Cardiac muscle cell (in vitro differentiated cells and primary cell): ENCODE measurements around the gene TRIO. TPM values are rescaled to one million over a fixed set of nuclear protein-coding genes. Genes with fewer than 3 reads are reported as not detected.

Experiments used
- DNase-seq, 2 donors: peaks; one replicate each; pipeline versions ENCODE4 v3.0.0 to v3.0.0-alpha.2; 2010 to 2017; ENCODE audit warnings: low read depth in 1 of 2, low spot score in 1 of 2
- H3K27ac ChIP-seq: fragments of 200-600 bp; sonication (generic); 2 replicates; pipeline ENCODE4 v1.5.1; 2016
- H3K27me3 ChIP-seq: fragments of 200-600 bp; sonication (generic); 2 replicates; pipeline ENCODE4 v1.6.0; 2016; ENCODE audit warnings: control low read depth
- H3K36me3 ChIP-seq: fragments of 200-600 bp; sonication (generic); 2 replicates; pipeline ENCODE4 v1.5.1; 2016; ENCODE audit warnings: control low read depth
- H3K4me1 ChIP-seq: fragments of 200-600 bp; sonication (generic); 2 replicates; pipeline ENCODE4 v1.8.1; 2017; ENCODE audit warnings: low read depth, mild to moderate bottlenecking, mixed run types
- H3K4me3 ChIP-seq: fragments of 200-600 bp; sonication (generic); 2 replicates; pipeline ENCODE4 v1.5.1; 2016; ENCODE audit warnings: mild to moderate bottlenecking
- H3K9me3 ChIP-seq: fragments of 200-600 bp; sonication (generic); 2 replicates; pipeline ENCODE4 v1.5.1; 2017; ENCODE audit warnings: low read depth, mild to moderate bottlenecking, control low read depth
- CTCF ChIP-seq: IDR thresholded peaks from 2 replicates; pipeline ENCODE4 v1.5.1; 2012; ENCODE audit warnings: low read depth, mild to moderate bottlenecking, low read length
- polyA plus RNA-seq: library from polyadenylated mRNA; unstranded; fragments of >200 nt; fragmentation: Nextera tagmentation; extraction: Ambion mirVana; gene quantifications from 2 replicates; pipeline ENCODE4 v1.2.1, GENCODE V29; 2016
- total RNA-seq: library from RNA; depleted of rRNA; stranded (reverse); fragments of >200 nt; gene quantifications from 2 replicates; pipeline ENCODE4 v1.2.3, GENCODE V29; 2016

Gene TRIO
- total and polyA plus RNA-seq, 2 experiments from 2014 or later, result 15.5 to 104 TPM

GRCh38 chr5:14469551-14470377 lies 326.6 kb downstream of the TRIO start:
- Histone ChIP-seq H3K9me3 (no peaks in the 10 kb centered on the region), H3K27ac (no peak overlapping the region), H3K36me3 (peaks cover 20% of the 10 kb centered on the region), H3K27me3 (no peaks in the 10 kb centered on the region), H3K4me3 (no peak overlapping the region), H3K4me1 (peaks cover 9% of the 10 kb centered on the region)
- no peak for DNase-seq
- TF ChIP-seq CTCF, result no peak

GRCh38 chr5:14471507-14471906 lies 328.4 kb downstream of the TRIO start:
- H3K4me3 ChIP-seq, result no peak overlapping the region
- TF ChIP-seq CTCF, result no peak
- H3K36me3 ChIP-seq, result peaks cover 18% of the 10 kb centered on the region
- H3K9me3 ChIP-seq, result no peaks in the 10 kb centered on the region
- H3K27me3 ChIP-seq, result no peaks in the 10 kb centered on the region
- no peak for DNase-seq
- no peak overlapping the region for H3K27ac ChIP-seq
- peaks cover 9% of the 10 kb centered on the region for H3K4me1 ChIP-seq

GRCh38 chr5:14472986-14473567 lies 329.9 kb downstream of the TRIO start:
- no peak overlapping the region for H3K4me3 ChIP-seq
- no peaks in the 10 kb centered on the region for H3K9me3 ChIP-seq
- H3K4me1 ChIP-seq, result peaks cover 9% of the 10 kb centered on the region
- no peaks in the 10 kb centered on the region for H3K27me3 ChIP-seq
- peaks cover 26% of the 10 kb centered on the region for H3K36me3 ChIP-seq
- DNase-seq, result no peak
- H3K27ac ChIP-seq, result no peak overlapping the region
- no peak for TF ChIP-seq CTCF

GRCh38 chr5:14475045-14475444 lies 331.9 kb downstream of the TRIO start:
- H3K9me3 ChIP-seq, result no peaks in the 10 kb centered on the region
- H3K36me3 ChIP-seq, result peaks cover 41% of the 10 kb centered on the region
- no peak for TF ChIP-seq CTCF
- DNase-seq, result no peak
- H3K4me1 ChIP-seq, result peaks cover 7% of the 10 kb centered on the region
- no peaks in the 10 kb centered on the region for H3K27me3 ChIP-seq
- H3K27ac ChIP-seq, result no peak overlapping the region
- no peak overlapping the region for H3K4me3 ChIP-seq

GRCh38 chr5:14476786-14477435 lies 333.8 kb downstream of the TRIO start:
- Histone ChIP-seq H3K27ac (no peak overlapping the region), H3K36me3 (peaks cover 52% of the 10 kb centered on the region), H3K27me3 (no peaks in the 10 kb centered on the region), H3K9me3 (no peaks in the 10 kb centered on the region), H3K4me1 (peaks cover 6% of the 10 kb centered on the region), H3K4me3 (no peak overlapping the region)
- peak in 1 of 2 donors; percentile 37 for DNase-seq
- TF ChIP-seq CTCF, result no peak
